T-cell (primary cell): ENCODE measurements around the gene TTLL10. TPM values are rescaled to one million over a fixed set of nuclear protein-coding genes. Genes with fewer than 3 reads are reported as not detected.

ENCODE experiments used
- ATAC-seq, 4 experiments: fragments of 200-7000 bp in 3 of 4; fragments of 150-1000 bp in 1 of 4; cut with Tn5 transposase; replicated peaks in 1 of 4; 1 replicate in 3 of 4; 2 replicates in 1 of 4; pipeline ENCODE4 v1.10.0; 2021; ENCODE audit warnings: moderate library complexity in 3 of 4, mild to moderate bottlenecking in 2 of 4, moderate number of reproducible peaks in 1 of 4
- CTCF ChIA-PET, 2 donors: fragments of 300-600 bp; sonication (Branson Sonifier 250); formaldehyde crosslinking; loops; one replicate each; lab custom pipeline; 2022; ENCODE audit warnings: antibody characterized with exemption in 2 of 2; lab: Charles Lee
- POLR2A ChIA-PET, 2 donors: fragments of 300-600 bp; sonication (Branson Sonifier 250); formaldehyde crosslinking; loops; one replicate each; lab custom pipeline; 2022; ENCODE audit warnings: antibody characterized with exemption in 2 of 2; lab: Charles Lee
- DNase-seq, 35 experiments: peaks; one replicate each; pipeline versions ENCODE4 v3.0.0 to v3.0.0-alpha.2; 2013 to 2023
- H3K27ac ChIP-seq: one replicate; pipeline ENCODE4 v1.5.1; 2013; ENCODE audit warnings: low read length
- H3K27me3 ChIP-seq, 2 experiments: replicated peaks in 1 of 2; 1 replicate in 1 of 2; 2 replicates in 1 of 2; pipeline versions ENCODE4 v1.6.1 to v1.7.0; 2013; ENCODE audit warnings: low read length in 1 of 2, mixed read lengths in 1 of 2; ENCODE audit not compliant: control insufficient read depth in 2 of 2, insufficient read depth in 2 of 2; ENCODE audit errors: extremely low read depth in 1 of 2
- H3K36me3 ChIP-seq, 2 donors: 1 replicate in 1 of 2; 2 replicates in 1 of 2; pipeline versions ENCODE4 v1.6.1 to v1.7.0; 2013; ENCODE audit warnings: low read length in 1 of 2; ENCODE audit not compliant: control insufficient read depth in 2 of 2, insufficient read depth in 1 of 2; ENCODE audit errors: extremely low read depth in 1 of 2
- H3K4me1 ChIP-seq, 2 experiments: 1 replicate in 1 of 2; 2 replicates in 1 of 2; pipeline versions ENCODE4 v1.6.1 to v1.7.0; 2013; ENCODE audit warnings: low read length in 2 of 2, mixed read lengths in 1 of 2; ENCODE audit not compliant: insufficient read depth in 2 of 2, control insufficient read depth in 1 of 2; ENCODE audit errors: extremely low read depth in 1 of 2
- H3K4me3 ChIP-seq, 2 donors: 1 replicate in 1 of 2; 2 replicates in 1 of 2; pipeline versions ENCODE4 v1.5.1 to v1.7.0; 2013; ENCODE audit warnings: mild to moderate bottlenecking in 2 of 2, low read length in 1 of 2, moderate library complexity in 1 of 2; ENCODE audit not compliant: control insufficient read depth in 1 of 2; ENCODE audit errors: extremely low read depth in 1 of 2
- H3K9me3 ChIP-seq: 2 replicates; pipeline ENCODE4 v1.7.0; 2013
- H3K27ac Mint-ChIP-seq, 2 donors: one replicate each; pipeline ENCODE4 v1.8.0; 2020 to 2021; ENCODE audit warnings: mild to moderate bottlenecking in 2 of 2, mixed read lengths in 2 of 2
- H3K27me3 Mint-ChIP-seq, 2 donors: one replicate each; pipeline ENCODE4 v1.8.0; 2021 to 2022; ENCODE audit warnings: mixed read lengths in 2 of 2
- H3K36me3 Mint-ChIP-seq: one replicate; pipeline ENCODE4 v1.8.0; 2021; ENCODE audit warnings: mixed read lengths
- H3K4me1 Mint-ChIP-seq, 3 donors: one replicate each; pipeline ENCODE4 v1.8.0; 2020 to 2022; ENCODE audit warnings: mixed read lengths in 3 of 3, mild to moderate bottlenecking in 1 of 3
- H3K4me3 Mint-ChIP-seq, 3 donors: one replicate each; pipeline ENCODE4 v1.8.0; 2020 to 2022; ENCODE audit warnings: mild to moderate bottlenecking in 3 of 3, mixed read lengths in 3 of 3, moderate library complexity in 3 of 3
- H3K9me3 Mint-ChIP-seq, 3 donors: one replicate each; pipeline ENCODE4 v1.8.0; 2020 to 2022; ENCODE audit warnings: mixed read lengths in 3 of 3
- WGBS: methylation state at CpG from one replicate; pipeline ENCODE4 v1.1.5; 2013; ENCODE audit warnings: missing lambda C conversion rate; ENCODE audit not compliant: insufficient coverage; 5-methylcytosine and 5-hydroxymethylcytosine counted together
- total RNA-seq, 35 experiments: library from RNA in 6 of 35; stranded (reverse) in 6 of 35; fragments of 120-200 nt in 1 of 35; gene quantifications; one replicate each; pipeline versions ENCODE4 v1.2.1 to v1.2.4 and lab custom pipeline; 2013 to 2026

The TTLL10 gene
- total RNA-seq, 5 donors from 2014 or later (not counting 1 experiment from before 2014, with no cell fraction given), result 0.26 to 1.0 (median 0.47) TPM; not detected in 1

GRCh38 chr1:1245817-1246576 is 72.3 kb downstream of the TTLL10 start:
- H3K9me3 ChIP-seq, result no peaks in the 10 kb centered on the region
- H3K4me1 ChIP-seq, result peaks cover 7 to 32% of the 10 kb centered on the region in 2 experiments
- ATAC-seq, result no peak
- peaks cover 6 to 13% (median 11%) of the 10 kb centered on the region in 3 donors for H3K4me1 Mint-ChIP-seq
- no peaks in the 10 kb centered on the region for H3K36me3 ChIP-seq
- H3K36me3 Mint-ChIP-seq, result no peaks in the 10 kb centered on the region
- H3K27ac Mint-ChIP-seq, result no peak overlapping the region
- H3K27me3 Mint-ChIP-seq, result peaks cover 0 to 2% of the 10 kb centered on the region in 2 donors
- ChIA-PET CTCF (no interaction called here), POLR2A (interaction anchor here in 1 of 2 donors (0.6 kb wide), 1 partner anchor 55 kb away, joined by 3 read pairs; no protein-coding TSS in a partner anchor)
- no peak overlapping the region for H3K4me3 ChIP-seq
- 42% methylated on average over 39 of the region's 45 CpGs for WGBS
- DNase-seq, result no peak
- H3K27me3 ChIP-seq, result peaks cover 0 to 55% of the 10 kb centered on the region in 2 experiments
- H3K4me3 Mint-ChIP-seq, result no peak overlapping the region
- H3K27ac ChIP-seq, result no peak overlapping the region
- no peaks in the 10 kb centered on the region for H3K9me3 Mint-ChIP-seq

GRCh38 chr1:1246577-1247340 is 73.1 kb downstream of the TTLL10 start, which contains the start of gene C1QTNF12:
Gene C1QTNF12 (minus strand): TSS chr1:1246722. CDS start chr1:1246690, 32 bp downstream.
- Histone ChIP-seq H3K4me1 (peaks cover 12 to 40% of the 10 kb centered on the region in 2 experiments), H3K9me3 (no peaks in the 10 kb centered on the region), H3K4me3 (no peak within 1 kb of the TSS), H3K36me3 (no peaks in the 10 kb centered on the region), H3K27me3 (peaks cover 0 to 48% of the 10 kb centered on the region in 2 experiments), H3K27ac (no peak within 1 kb of the TSS)
- ChIA-PET POLR2A (no interaction called here), CTCF (no interaction called here)
- DNase-seq (no peak), ATAC-seq (no peak)
- no peaks in the 10 kb centered on the region for H3K9me3 Mint-ChIP-seq
- peaks cover 9 to 16% (median 13%) of the 10 kb centered on the region in 3 donors for H3K4me1 Mint-ChIP-seq
- H3K27ac Mint-ChIP-seq, result no peak within 1 kb of the TSS
- 5% methylated on average over 68 of the region's 74 CpGs for WGBS
- H3K4me3 Mint-ChIP-seq, result no peak within 1 kb of the TSS
- H3K36me3 Mint-ChIP-seq, result no peaks in the 10 kb centered on the region
- peaks cover 0 to 2% of the 10 kb centered on the region in 2 donors for H3K27me3 Mint-ChIP-seq

GRCh38 chr1:1247341-1247913 is 73.7 kb downstream of the TTLL10 start:
- Mint-ChIP-seq H3K4me3 (no peak overlapping the region), H3K4me1 (peaks cover 9 to 18% (median 16%) of the 10 kb centered on the region in 3 donors), H3K36me3 (no peaks in the 10 kb centered on the region), H3K9me3 (no peaks in the 10 kb centered on the region), H3K27ac (no peak overlapping the region), H3K27me3 (peaks cover 0 to 2% of the 10 kb centered on the region in 2 donors)
- ATAC-seq (no peak), DNase-seq (no peak)
- H3K36me3 ChIP-seq, result no peaks in the 10 kb centered on the region
- peaks cover 0 to 41% of the 10 kb centered on the region in 2 experiments for H3K27me3 ChIP-seq
- 80% methylated on average over 20 of the region's 25 CpGs for WGBS
- H3K9me3 ChIP-seq, result no peaks in the 10 kb centered on the region
- no peak overlapping the region for H3K4me3 ChIP-seq
- ChIA-PET CTCF (no interaction called here), POLR2A (no interaction called here)
- peaks cover 12 to 40% of the 10 kb centered on the region in 2 experiments for H3K4me1 ChIP-seq
- H3K27ac ChIP-seq, result no peak overlapping the region

Other genes with a start within 250 kb of the TTLL10 start
- gene SAMD11, start 250.0 kb upstream of the TTLL10 start, total RNA-seq, result under 1 TPM in 3 of 5 donors, not detected in 2; 0.32 to 0.70 (median 0.53) TPM
- gene NOC2L, start 214.6 kb upstream of the TTLL10 start, total RNA-seq, result 10 to 100 TPM; 58.7 to 92.2 (median 83.4) TPM
- gene KLHL17, start 213.3 kb upstream of the TTLL10 start, total RNA-seq, result 10 to 100 TPM; 17.5 to 45.3 (median 37.1) TPM
- gene PLEKHN1, start 207.4 kb upstream of the TTLL10 start, total RNA-seq, result 1 to 10 TPM in 4 of 5 donors, under 1 TPM in 1; 0.30 to 9.9 (median 7.3) TPM
- gene PERM1, start 191.8 kb upstream of the TTLL10 start, total RNA-seq, result not detected
- 10 to 100 TPM in 1 of 5 donors, 1 to 10 TPM in 4; 1.5 to 11.9 (median 2.6) TPM for gene HES4, start 173.8 kb upstream of the TTLL10 start, total RNA-seq
- gene ISG15, start 160.4 kb upstream of the TTLL10 start, total RNA-seq, result 10 to 100 TPM; 29.1 to 69.8 (median 48.5) TPM
- 10 to 100 TPM in 2 of 5 donors, 1 to 10 TPM in 3; 6.0 to 16.3 (median 9.9) TPM for gene AGRN, start 153.8 kb upstream of the TTLL10 start, total RNA-seq
- not detected for gene RNF223, start 99.6 kb upstream of the TTLL10 start, total RNA-seq
- 10 to 100 TPM; 20.4 to 37.7 (median 22.5) TPM for gene C1orf159, start 57.8 kb upstream of the TTLL10 start, total RNA-seq
- gene TNFRSF18, start 32.7 kb downstream of the TTLL10 start, total RNA-seq, result 10 to 100 TPM in 4 of 5 donors, 1 to 10 TPM in 1; 6.4 to 20.5 (median 13.3) TPM
- 10 to 100 TPM; 15.1 to 35.4 (median 17.8) TPM for gene TNFRSF4, start 40.3 kb downstream of the TTLL10 start, total RNA-seq
- gene SDF4, start 58.1 kb downstream of the TTLL10 start, total RNA-seq, result 100 to 1,000 TPM in 4 of 5 donors, 10 to 100 TPM in 1; 98.6 to 151 (median 141) TPM
- 10 to 100 TPM in 4 of 5 donors, 1 to 10 TPM in 1; 10.0 to 30.4 (median 25.1) TPM for gene B3GALT6, start 58.4 kb downstream of the TTLL10 start, total RNA-seq
- gene C1QTNF12, start 72.8 kb downstream of the TTLL10 start, total RNA-seq, result 1 to 10 TPM; 2.8 to 4.2 (median 4.0) TPM
- gene UBE2J2, start 100.0 kb downstream of the TTLL10 start, total RNA-seq, result 10 to 100 TPM; 60.8 to 89.8 (median 83.6) TPM
- 10 to 100 TPM in 4 of 5 donors, 1 to 10 TPM in 1; 9.5 to 15.3 (median 11.1) TPM for gene SCNN1D, start 106.6 kb downstream of the TTLL10 start, total RNA-seq
- 100 to 1,000 TPM in 2 of 5 donors, 10 to 100 TPM in 3; 63.0 to 107 (median 99.8) TPM for gene ACAP3, start 134.1 kb downstream of the TTLL10 start, total RNA-seq
- 10 to 100 TPM; 16.7 to 26.4 (median 22.6) TPM for gene PUSL1, start 134.7 kb downstream of the TTLL10 start, total RNA-seq
- gene INTS11, start 150.8 kb downstream of the TTLL10 start, total RNA-seq, result 100 to 1,000 TPM; 161 to 200 (median 182) TPM
- 10 to 100 TPM; 15.8 to 35.8 (median 29.9) TPM for gene CPTP, start 150.9 kb downstream of the TTLL10 start, total RNA-seq
- 1 to 10 TPM; 1.6 to 2.3 (median 2.1) TPM for gene TAS1R3, start 157.4 kb downstream of the TTLL10 start, total RNA-seq
- gene DVL1, start 175.5 kb downstream of the TTLL10 start, total RNA-seq, result 10 to 100 TPM; 43.6 to 70.4 (median 64.9) TPM
- 1 to 10 TPM in 4 of 5 donors, under 1 TPM in 1; 0.99 to 6.8 (median 1.9) TPM for gene MXRA8, start 184.7 kb downstream of the TTLL10 start, total RNA-seq
- 10 to 100 TPM; 58.8 to 91.7 (median 86.0) TPM for gene AURKAIP1, start 201.3 kb downstream of the TTLL10 start, total RNA-seq
- gene CCNL2, start 225.5 kb downstream of the TTLL10 start, total RNA-seq, result 100 to 1,000 TPM; 250 to 418 (median 376) TPM
- 100 to 1,000 TPM; 106 to 123 (median 114) TPM for gene MRPL20, start 233.4 kb downstream of the TTLL10 start, total RNA-seq
- gene ANKRD65, start 247.4 kb downstream of the TTLL10 start, total RNA-seq, result under 1 TPM in 1 of 5 donors, not detected in 4; 0.20 TPM